Body of pancreas (tissue), 4 donors: Measurements from ENCODE around the gene SLC4A7.

Source experiments
- CTCF ChIP-seq, 7 experiments: fragments of 450-650 bp in 4 of 7; fragments of 200-600 bp in 3 of 7; sonication (generic) in 3 of 7; IDR thresholded peaks; one replicate each; pipeline ENCODE4 v1.5.1; 2016 to 2019; ENCODE audit warnings: antibody characterized with exemption in 7 of 7
- POLR2A ChIP-seq, 3 donors: fragments of 450-650 bp; IDR thresholded peaks; one replicate each; pipeline ENCODE4 v1.6.1; 2016; ENCODE audit warnings: antibody characterized with exemption in 3 of 3, mild to moderate bottlenecking in 2 of 3

- TF ChIP-seq CTCF (IDR thresholded peaks at IDR 0.05) (no peak), POLR2A (IDR thresholded peaks at IDR 0.05) (no peak)
These were observed 148.6 kb downstream of the SLC4A7 start for GRCh38 chr3:27335571-27335970.
